ENCODE data around the gene FXR2.

The FXR2 gene

DNA sequence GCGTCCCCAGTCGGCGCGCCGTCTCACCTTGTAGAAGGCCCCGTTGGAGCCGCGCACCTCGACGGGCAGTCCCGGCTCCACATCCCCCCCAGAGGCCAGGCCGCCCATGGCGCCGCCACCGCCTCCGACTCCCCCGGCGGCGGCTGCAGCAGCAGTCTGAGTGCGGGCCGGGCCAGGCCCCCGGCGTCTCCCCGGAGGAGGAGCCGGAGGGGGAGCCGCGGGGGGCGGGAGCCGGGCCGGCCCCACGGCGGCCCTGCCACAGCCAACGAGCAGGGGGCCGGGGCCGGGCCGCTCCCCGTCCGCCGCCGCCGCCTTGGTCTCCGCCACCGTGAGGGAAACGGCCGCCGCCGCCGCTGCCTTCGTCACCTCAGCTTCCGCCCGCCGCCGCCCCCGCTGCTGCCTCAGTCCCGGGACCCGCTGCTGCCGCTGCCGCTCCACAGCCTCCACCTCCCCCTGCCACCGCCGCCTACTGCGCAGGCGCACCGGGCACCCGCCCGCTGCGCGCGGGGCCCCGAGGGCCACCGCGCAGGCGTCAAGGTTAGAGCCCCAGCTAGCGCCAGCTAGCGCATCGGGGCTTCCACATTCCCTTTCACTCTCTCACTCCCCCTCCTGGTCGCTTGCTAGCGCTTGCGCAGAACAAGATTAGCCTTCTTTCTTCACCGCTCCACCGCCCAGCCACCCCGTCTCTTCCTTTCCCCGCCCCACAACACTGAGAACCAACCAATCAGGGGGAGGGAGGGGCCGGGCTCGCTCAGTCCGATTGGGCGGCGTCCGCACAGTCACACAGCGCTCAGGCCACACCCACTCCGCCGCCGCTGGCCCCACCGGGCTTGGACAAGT lies at the start of gene FXR2:
Gene FXR2 (minus strand): TSS at position 473 of the 840 bp plus-strand sequence. CDS start 365 bp downstream, at position 108.
- ChIA-PET POLR2A (interaction anchor here (0.6 to 1.2 kb wide), 6 partner anchors 10 to 130 kb away, joined by 3 to 6 read pairs (median 4); partner anchors contain the start of genes MPDU1, POLR2A, SAT2 and TP53), CTCF (interaction anchor here (1.0 to 9.0 kb wide), 10 partner anchors 9 to 323 kb away, joined by 3 to 68 read pairs (median 4); partner anchors contain the start of genes SAT2, SHBG and TP53)
- DNase-seq (ENCODE audit: extremely low spot score), result peak; percentile 99
- TF ChIP-seq, protein P1, sequence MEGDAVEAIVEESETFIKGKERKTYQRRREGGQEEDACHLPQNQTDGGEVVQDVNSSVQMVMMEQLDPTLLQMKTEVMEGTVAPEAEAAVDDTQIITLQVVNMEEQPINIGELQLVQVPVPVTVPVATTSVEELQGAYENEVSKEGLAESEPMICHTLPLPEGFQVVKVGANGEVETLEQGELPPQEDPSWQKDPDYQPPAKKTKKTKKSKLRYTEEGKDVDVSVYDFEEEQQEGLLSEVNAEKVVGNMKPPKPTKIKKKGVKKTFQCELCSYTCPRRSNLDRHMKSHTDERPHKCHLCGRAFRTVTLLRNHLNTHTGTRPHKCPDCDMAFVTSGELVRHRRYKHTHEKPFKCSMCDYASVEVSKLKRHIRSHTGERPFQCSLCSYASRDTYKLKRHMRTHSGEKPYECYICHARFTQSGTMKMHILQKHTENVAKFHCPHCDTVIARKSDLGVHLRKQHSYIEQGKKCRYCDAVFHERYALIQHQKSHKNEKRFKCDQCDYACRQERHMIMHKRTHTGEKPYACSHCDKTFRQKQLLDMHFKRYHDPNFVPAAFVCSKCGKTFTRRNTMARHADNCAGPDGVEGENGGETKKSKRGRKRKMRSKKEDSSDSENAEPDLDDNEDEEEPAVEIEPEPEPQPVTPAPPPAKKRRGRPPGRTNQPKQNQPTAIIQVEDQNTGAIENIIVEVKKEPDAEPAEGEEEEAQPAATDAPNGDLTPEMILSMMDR (IDR thresholded peaks at IDR 0.05; ENCODE audit: control extremely low read depth, extremely low read depth, low read depth, missing control alignments), result peak; percentile 57

DNA sequence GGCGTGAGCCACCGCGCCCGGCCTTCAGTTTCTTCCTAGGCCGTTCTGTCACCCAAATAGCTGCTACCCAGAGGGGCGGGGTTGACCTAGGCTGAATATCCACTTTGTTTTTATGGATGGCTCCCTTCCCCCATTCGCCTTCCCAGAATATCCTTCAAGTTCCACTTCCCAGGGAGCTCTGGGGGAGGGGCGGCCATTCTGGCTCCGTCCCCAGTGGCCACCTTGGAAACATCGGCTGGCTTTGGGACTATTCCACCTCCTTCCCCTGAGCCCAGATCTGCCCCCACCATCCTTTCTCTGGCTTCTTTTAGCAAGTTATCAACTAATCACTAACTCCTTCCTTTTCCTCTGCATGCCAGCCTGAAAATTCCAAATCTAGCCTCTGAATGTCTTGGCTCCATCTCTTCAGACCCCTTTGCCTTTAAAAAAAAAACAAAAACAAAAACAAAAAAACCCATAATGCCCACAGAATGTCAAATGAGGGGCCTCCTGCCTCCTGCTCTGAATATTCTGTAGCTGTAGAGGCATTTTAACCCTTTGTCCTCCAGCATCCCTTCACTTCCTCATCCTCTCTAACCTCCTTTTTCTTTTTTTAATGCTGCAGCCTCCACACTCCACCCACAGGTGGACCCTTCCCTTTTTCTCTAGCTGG lies 42.4 kb upstream of the FXR2 start:
- DNase-seq (ENCODE audit: extremely low spot score), result no peak
- TF ChIP-seq, protein P1 (IDR thresholded peaks at IDR 0.05; ENCODE audit: control extremely low read depth, extremely low read depth, low read depth, missing control alignments), result no peak
- CTCF ChIA-PET, result interaction anchor here (1.5 to 1.8 kb wide), 2 partner anchors 16 to 403 kb away, joined by 3 to 4 read pairs; no protein-coding TSS in a partner anchor
- POLR2A ChIA-PET, result no interaction called here

DNA sequence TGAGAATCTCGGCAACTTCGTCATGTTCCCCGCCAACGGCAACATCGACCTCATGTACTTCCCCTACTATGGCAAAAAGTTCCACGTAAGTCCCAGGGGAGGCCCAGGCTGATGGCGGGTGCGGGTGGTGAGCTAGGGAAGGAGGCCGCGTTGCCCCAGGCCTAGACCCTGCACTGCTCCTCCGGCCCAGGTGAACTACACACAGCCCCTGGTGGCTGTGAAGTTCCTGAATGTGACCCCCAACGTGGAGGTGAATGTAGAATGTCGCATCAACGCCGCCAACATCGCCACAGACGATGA lies 40.8 kb upstream of the FXR2 start:
- DNase-seq (ENCODE audit: extremely low spot score), result no peak
- ChIA-PET POLR2A (interaction anchor here (0.6 kb wide), 2 partner anchors 25 to 516 kb away, joined by 4 to 6 read pairs; no protein-coding TSS in a partner anchor), CTCF (interaction anchor here (2.4 kb wide), 1 partner anchor 17 kb away, joined by 10 read pairs; no protein-coding TSS in a partner anchor)
- TF ChIP-seq, protein P1 (IDR thresholded peaks at IDR 0.05; ENCODE audit: control extremely low read depth, extremely low read depth, low read depth, missing control alignments), result no peak

DNA sequence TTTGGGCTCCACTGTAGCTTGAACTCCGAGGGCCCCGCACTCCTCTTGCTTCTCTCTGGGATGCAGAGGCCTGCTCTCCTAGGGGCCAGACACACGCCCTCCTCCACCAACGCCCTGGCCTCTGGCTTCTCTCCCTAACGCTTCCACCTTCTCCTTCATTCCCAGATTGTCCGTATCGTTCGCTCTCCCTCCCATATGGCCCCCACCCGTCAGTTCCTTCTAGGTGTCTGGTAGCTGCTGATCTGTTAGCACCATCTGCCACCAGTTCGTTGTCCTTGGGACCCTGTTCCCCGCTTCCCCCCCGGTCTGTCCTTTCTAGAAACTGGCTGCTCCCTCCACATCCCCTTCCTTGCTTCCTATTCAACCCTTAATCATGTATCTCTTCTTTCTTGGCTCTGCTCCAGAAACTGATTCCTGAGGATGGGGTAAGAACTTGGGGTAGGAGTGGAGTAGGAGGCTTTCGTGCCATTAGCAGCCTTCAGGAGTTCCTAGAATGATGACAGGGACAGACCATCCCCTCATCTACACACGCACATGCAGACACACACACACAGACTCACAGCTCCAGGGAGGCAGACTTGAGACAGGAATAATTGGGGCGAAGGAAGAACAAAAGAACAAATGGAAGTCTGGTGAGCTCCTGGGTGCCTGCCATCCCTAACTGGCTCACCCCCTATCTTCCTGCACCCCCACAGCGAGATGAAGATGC lies 40.3 kb upstream of the FXR2 start:
- TF ChIP-seq, protein P1 (IDR thresholded peaks at IDR 0.05; ENCODE audit: control extremely low read depth, extremely low read depth, low read depth, missing control alignments), result no peak
- CTCF ChIA-PET, result interaction anchor here (1.4 to 2.4 kb wide), 3 partner anchors 18 to 34 kb away, joined by 5 to 10 read pairs (median 5); partner anchors contain the start of gene WRAP53
- DNase-seq (ENCODE audit: extremely low spot score), result no peak
- POLR2A ChIA-PET, result interaction anchor here (0.6 to 1.1 kb wide), 3 partner anchors 25 to 517 kb away, joined by 3 to 6 read pairs (median 4); no protein-coding TSS in a partner anchor

DNA sequence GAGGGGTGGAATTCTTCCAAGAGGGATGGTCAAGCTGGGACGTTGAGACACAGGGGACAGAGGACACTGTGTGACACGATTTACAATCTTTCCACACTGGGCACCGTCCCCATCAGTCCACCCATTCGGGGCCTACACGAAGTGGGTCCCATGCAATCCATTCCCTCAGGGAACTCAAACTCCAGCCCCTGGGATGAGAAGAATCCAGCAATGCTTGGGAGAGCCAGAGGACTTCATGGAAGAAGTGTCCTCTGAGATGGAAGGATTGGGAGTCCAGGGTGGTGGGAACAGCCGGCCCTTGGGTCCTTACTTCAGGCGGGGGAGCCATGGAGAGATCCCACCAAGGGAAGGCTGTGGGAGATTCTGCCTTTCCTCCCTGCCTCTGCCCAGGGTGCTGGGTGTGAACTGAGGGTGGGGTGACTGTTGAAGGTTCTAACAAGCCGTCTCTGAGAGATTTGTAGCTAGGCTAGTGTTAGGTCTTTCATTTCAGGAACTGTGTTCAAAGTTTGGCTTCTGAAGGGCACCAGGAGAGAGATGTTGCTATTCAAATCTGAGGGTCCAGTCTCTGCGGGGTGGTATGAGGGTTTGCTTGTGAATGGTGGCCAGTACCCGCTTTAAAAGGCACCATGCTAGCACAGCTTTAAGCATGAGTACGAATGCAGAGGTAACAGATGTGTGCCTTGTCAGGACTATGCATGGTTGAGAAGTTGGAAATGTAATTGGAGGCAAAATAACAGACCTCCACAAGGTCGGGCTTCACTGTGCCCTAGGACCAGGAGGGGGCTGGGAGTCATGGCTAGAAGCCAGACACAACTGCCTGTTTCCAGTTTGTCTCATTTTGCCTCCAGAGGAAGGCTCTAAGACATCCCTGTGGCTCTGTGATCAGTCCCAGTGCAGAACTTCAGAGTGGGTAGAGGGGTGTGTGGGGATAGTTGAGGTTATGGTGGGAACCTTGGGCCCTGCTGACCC lies 38.0 kb upstream of the FXR2 start:
- CTCF ChIA-PET, result interaction anchor here (1.9 to 3.0 kb wide), 4 partner anchors 20 to 35 kb away, joined by 5 to 25 read pairs (median 14); partner anchors contain the start of genes TP53 and WRAP53
- DNase-seq (ENCODE audit: extremely low spot score), result no peak
- TF ChIP-seq, protein P1 (IDR thresholded peaks at IDR 0.05; ENCODE audit: control extremely low read depth, extremely low read depth, low read depth, missing control alignments), result no peak
- POLR2A ChIA-PET, result interaction anchor here (0.5 to 0.9 kb wide), 2 partner anchors 8 to 35 kb away, joined by 3 to 5 read pairs; partner anchors contain the start of gene TP53
